OCI-LY7 (cell line): ENCODE data around the gene UBA3. TPM values are rescaled to one million over a fixed set of nuclear protein-coding genes. Genes with fewer than 3 reads are reported as not detected.

Experiments
- BruUV-seq: library from RNA; stranded (reverse); fragments of 400-500 nt; replicated peaks from 2 replicates; lab custom pipeline; 2021; lab: Mats Ljungman, UMichigan
- CTCF ChIA-PET: fragments of 300-600 bp; sonication (Branson Sonifier 250); formaldehyde crosslinking; loops from one replicate; lab custom pipeline; 2022; ENCODE audit warnings: antibody characterized with exemption; ENCODE audit not compliant: unreplicated experiment; lab: Charles Lee
- POLR2A ChIA-PET: fragments of 300-600 bp; sonication (Branson Sonifier 250); formaldehyde crosslinking; loops from one replicate; lab custom pipeline; 2022; ENCODE audit warnings: antibody characterized with exemption; lab: Charles Lee
- DNase-seq: peaks from one replicate; pipeline ENCODE4 v3.0.0-alpha.2; 2015; ENCODE audit warnings: low spot score
- H2AFZ ChIP-seq: fragments of 200-600 bp; sonication (generic), shearing (Covaris generic); 2 replicates; pipeline ENCODE4 v1.6.1; 2014; ENCODE audit warnings: mild to moderate bottlenecking, antibody characterized with exemption, low read length, moderate library complexity
- H3K27ac ChIP-seq: fragments of 200-600 bp; sonication (generic); 2 replicates; pipeline ENCODE4 v1.5.1; 2014; ENCODE audit warnings: mixed run types, low read depth, mild to moderate bottlenecking, moderate library complexity, low read length, inconsistent platforms; ENCODE audit not compliant: poor library complexity, severe bottlenecking
- H3K36me3 ChIP-seq: fragments of 200-600 bp; sonication (generic); 2 replicates; pipeline ENCODE4 v1.6.1; 2014; ENCODE audit warnings: mild to moderate bottlenecking, antibody characterized with exemption, low read length, moderate library complexity, mixed read lengths; ENCODE audit not compliant: insufficient read depth
- H3K4me1 ChIP-seq: fragments of 200-600 bp; sonication (generic); 2 replicates; pipeline ENCODE4 v1.5.1; 2014; ENCODE audit warnings: mild to moderate bottlenecking, low read length; ENCODE audit not compliant: insufficient read depth, poor library complexity, severe bottlenecking
- H3K4me2 ChIP-seq: fragments of 200-600 bp; sonication (generic); 2 replicates; pipeline ENCODE4 v1.6.1; 2014; ENCODE audit warnings: mild to moderate bottlenecking, low read length
- H3K4me3 ChIP-seq: fragments of 200-600 bp; sonication (generic); 2 replicates; pipeline ENCODE4 v1.5.1; 2014; ENCODE audit warnings: mild to moderate bottlenecking, low read depth, low read length; ENCODE audit not compliant: poor library complexity, severe bottlenecking
- H3K79me2 ChIP-seq: fragments of 200-600 bp; sonication (generic); 2 replicates; pipeline ENCODE4 v1.6.1; 2016; ENCODE audit warnings: low read depth, mild to moderate bottlenecking, low read length, moderate library complexity, mixed read lengths; ENCODE audit not compliant: insufficient read depth
- H3K9me2 ChIP-seq: fragments of 200-600 bp; sonication (generic); 2 replicates; pipeline ENCODE4 v1.6.1; 2016; ENCODE audit warnings: mild to moderate bottlenecking, low read length, mixed read lengths; ENCODE audit not compliant: insufficient read depth
- H3K9me3 ChIP-seq: fragments of 200-600 bp; sonication (generic); 2 replicates; pipeline ENCODE4 v1.6.1; 2014; ENCODE audit warnings: mild to moderate bottlenecking, mixed run types, low read length, mixed read lengths
- H4K20me1 ChIP-seq: fragments of 200-600 bp; sonication (generic); 2 replicates; pipeline ENCODE4 v1.6.1; 2014; ENCODE audit warnings: mild to moderate bottlenecking, antibody characterized with exemption, low read length, moderate library complexity, mixed read lengths; ENCODE audit not compliant: insufficient read depth
- EZH2phosphoT487 ChIP-seq: fragments of 200-600 bp; sonication (generic); IDR thresholded peaks from 2 replicates; pipeline ENCODE4 v1.6.1; 2018; ENCODE audit warnings: low read depth, borderline replicate concordance, mild to moderate bottlenecking, mixed run types, antibody characterized with exemption, low read length, moderate library complexity, mixed read lengths
- intact Hi-C: fragments of 100-400 bp; cut with micrococcal nuclease; formaldehyde crosslinking; loops from one replicate; pipeline ENCODE4 v1.10.0; 2022; ENCODE audit not compliant: unreplicated experiment
- total RNA-seq, 2 experiments: library from RNA; depleted of rRNA in 1 of 2; stranded (reverse); fragments of >200 nt in 1 of 2; shearing (Covaris generic) in 1 of 2; gene quantifications; 2 replicates each; pipeline ENCODE4 v1.2.3, GENCODE V29; 2014 to 2022
- TF ChIP-seq, protein P1 (sequence below): fragments of 200-600 bp; sonication (generic); conservative IDR thresholded peaks from 2 replicates; pipeline ENCODE4 v1.5.1; 2014; ENCODE audit warnings: mild to moderate bottlenecking, antibody characterized with exemption, low read length, moderate library complexity, mixed read lengths

Gene UBA3
- total RNA-seq, 2 experiments from 2014 or later, result 70.2 to 78.8 TPM

DNA sequence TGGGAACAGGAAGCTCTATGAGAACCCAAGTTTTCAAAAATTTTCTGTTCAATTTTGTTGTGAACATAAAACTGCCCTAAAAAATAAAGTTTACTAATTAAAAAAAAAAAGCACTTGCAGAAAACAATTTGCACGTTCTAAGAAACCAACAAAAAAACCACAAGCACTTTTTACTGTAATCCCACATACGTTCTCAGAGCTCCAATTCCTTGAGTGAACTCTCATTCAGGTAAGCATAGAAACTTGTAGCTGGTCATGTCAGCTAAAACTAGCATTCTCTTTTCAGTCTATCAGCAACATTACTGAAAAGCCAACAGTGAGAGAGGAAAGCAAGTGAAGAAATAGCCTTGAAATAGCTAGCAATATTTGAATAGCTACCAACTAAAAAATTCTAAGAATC is 16.5 kb downstream of the UBA3 start:
- Histone ChIP-seq H3K9me2 (no peaks in the 10 kb centered on the region), H3K36me3 (peaks cover 69% of the 10 kb centered on the region), H4K20me1 (no peaks in the 10 kb centered on the region), H3K4me2 (no peak overlapping the region), H3K79me2 (no peaks in the 10 kb centered on the region), H3K27ac (no peak overlapping the region), H3K4me1 (peaks cover 6% of the 10 kb centered on the region), H3K4me3 (no peak overlapping the region), H3K9me3 (no peaks in the 10 kb centered on the region), H2AFZ (no peak overlapping the region)
- intact Hi-C loops, result no loop called here
- ChIA-PET POLR2A (interaction anchor here (0.7 to 2.8 kb wide), 7 partner anchors 11 to 1894 kb away, joined by 3 to 12 read pairs (median 5); partner anchors contain the start of genes TMF1 and UBA3), CTCF (no interaction called here)
- DNase-seq, result no peak
- TF ChIP-seq EZH2phosphoT487, result no peak
- TF ChIP-seq, protein P1, sequence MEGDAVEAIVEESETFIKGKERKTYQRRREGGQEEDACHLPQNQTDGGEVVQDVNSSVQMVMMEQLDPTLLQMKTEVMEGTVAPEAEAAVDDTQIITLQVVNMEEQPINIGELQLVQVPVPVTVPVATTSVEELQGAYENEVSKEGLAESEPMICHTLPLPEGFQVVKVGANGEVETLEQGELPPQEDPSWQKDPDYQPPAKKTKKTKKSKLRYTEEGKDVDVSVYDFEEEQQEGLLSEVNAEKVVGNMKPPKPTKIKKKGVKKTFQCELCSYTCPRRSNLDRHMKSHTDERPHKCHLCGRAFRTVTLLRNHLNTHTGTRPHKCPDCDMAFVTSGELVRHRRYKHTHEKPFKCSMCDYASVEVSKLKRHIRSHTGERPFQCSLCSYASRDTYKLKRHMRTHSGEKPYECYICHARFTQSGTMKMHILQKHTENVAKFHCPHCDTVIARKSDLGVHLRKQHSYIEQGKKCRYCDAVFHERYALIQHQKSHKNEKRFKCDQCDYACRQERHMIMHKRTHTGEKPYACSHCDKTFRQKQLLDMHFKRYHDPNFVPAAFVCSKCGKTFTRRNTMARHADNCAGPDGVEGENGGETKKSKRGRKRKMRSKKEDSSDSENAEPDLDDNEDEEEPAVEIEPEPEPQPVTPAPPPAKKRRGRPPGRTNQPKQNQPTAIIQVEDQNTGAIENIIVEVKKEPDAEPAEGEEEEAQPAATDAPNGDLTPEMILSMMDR, result no peak
- no TSS peak for BruUV-seq

DNA sequence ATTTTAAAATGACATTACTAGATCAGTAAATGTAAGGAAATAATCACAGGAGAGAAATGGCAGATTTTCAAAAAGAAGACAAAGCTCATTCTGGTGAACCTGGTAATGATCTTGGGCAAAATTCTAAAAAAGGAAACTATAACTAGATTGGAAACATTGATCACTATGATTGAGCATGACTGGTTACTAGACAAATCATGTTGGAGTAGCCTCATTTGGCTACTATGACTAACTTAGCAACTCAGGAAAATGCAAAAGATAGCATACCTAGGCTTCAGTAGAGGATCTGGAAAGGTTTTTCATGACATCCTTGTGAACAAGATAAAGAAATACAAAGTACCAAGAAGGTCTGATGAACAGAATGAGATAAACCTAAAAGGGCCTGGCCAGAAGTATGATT is 20.5 kb downstream of the UBA3 start:
- no peaks in the 10 kb centered on the region for H3K79me2 ChIP-seq
- BruUV-seq, result no TSS peak
- ChIA-PET CTCF (no interaction called here), POLR2A (interaction anchor here (0.7 to 3.0 kb wide), 6 partner anchors 10 to 32 kb away, joined by 3 to 13 read pairs (median 5); partner anchors contain the start of gene UBA3)
- TF ChIP-seq, protein P1, result no peak
- TF ChIP-seq EZH2phosphoT487, result no peak
- H3K4me1 ChIP-seq, result peaks cover 13% of the 10 kb centered on the region
- no peak overlapping the region for H3K4me2 ChIP-seq
- H3K27ac ChIP-seq, result no peak overlapping the region
- H3K4me3 ChIP-seq, result no peak overlapping the region
- H3K9me2 ChIP-seq, result no peaks in the 10 kb centered on the region
- intact Hi-C loops, result loop anchor here (2.0 kb wide), 1 partner anchor 19 kb away; no protein-coding TSS in a partner anchor
- H3K36me3 ChIP-seq, result peaks cover 99% of the 10 kb centered on the region
- no peaks in the 10 kb centered on the region for H4K20me1 ChIP-seq
- no peak overlapping the region for H2AFZ ChIP-seq
- DNase-seq, result no peak
- H3K9me3 ChIP-seq, result no peaks in the 10 kb centered on the region

DNA sequence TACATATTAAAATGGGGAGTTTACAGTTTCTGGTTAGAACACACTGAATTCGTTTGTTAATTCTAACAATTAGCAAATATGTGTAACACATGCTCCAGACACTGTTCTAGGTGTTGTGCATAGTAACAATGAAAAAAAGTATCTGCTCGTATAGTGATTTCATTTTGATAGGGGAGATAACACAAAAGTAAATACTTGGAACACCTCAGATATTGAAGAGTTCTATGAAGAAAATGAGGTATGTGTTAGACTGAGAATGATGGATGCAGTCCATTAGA is 21.3 kb downstream of the UBA3 start:
- no peaks in the 10 kb centered on the region for H3K9me2 ChIP-seq
- H3K9me3 ChIP-seq, result no peaks in the 10 kb centered on the region
- no TSS peak for BruUV-seq
- TF ChIP-seq, protein P1, result no peak
- TF ChIP-seq EZH2phosphoT487, result no peak
- no peak overlapping the region for H2AFZ ChIP-seq
- intact Hi-C loops, result loop anchor here (2.0 kb wide), 1 partner anchor 20 kb away; no protein-coding TSS in a partner anchor
- H3K4me2 ChIP-seq, result peak overlapping the region; percentile 50
- ChIA-PET POLR2A (interaction anchor here (1.1 to 3.0 kb wide), 5 partner anchors 16 to 37 kb away, joined by 3 to 13 read pairs (median 10); partner anchors contain the start of genes ARL6IP5 and UBA3), CTCF (no interaction called here)
- H3K79me2 ChIP-seq, result no peaks in the 10 kb centered on the region
- H3K27ac ChIP-seq, result peak overlapping the region; percentile 52
- no peaks in the 10 kb centered on the region for H4K20me1 ChIP-seq
- DNase-seq, result no peak
- H3K4me3 ChIP-seq, result no peak overlapping the region
- H3K36me3 ChIP-seq, result peaks cover 97% of the 10 kb centered on the region
- H3K4me1 ChIP-seq, result peaks cover 13% of the 10 kb centered on the region
